Measurements from ENCODE around the gene PIBF1.

DNA sequence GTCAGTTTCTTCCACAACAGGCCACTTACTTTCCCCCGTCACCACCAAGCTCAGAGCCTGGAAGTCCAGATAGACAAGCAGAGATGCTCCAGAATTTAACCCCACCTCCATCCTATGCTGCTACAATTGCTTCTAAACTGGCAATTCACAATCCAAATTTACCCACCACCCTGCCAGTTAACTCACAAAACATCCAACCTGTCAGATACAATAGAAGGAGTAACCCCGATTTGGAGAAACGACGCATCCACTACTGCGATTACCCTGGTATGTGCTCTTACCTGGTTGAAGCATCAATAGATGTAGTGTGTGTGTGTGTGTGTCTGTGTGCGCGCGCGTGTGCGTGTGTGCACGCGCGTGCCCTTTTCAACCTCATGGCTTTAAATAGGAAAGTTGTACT is 280.5 kb downstream of the PIBF1 start:
- TF ChIP-seq, protein P1, sequence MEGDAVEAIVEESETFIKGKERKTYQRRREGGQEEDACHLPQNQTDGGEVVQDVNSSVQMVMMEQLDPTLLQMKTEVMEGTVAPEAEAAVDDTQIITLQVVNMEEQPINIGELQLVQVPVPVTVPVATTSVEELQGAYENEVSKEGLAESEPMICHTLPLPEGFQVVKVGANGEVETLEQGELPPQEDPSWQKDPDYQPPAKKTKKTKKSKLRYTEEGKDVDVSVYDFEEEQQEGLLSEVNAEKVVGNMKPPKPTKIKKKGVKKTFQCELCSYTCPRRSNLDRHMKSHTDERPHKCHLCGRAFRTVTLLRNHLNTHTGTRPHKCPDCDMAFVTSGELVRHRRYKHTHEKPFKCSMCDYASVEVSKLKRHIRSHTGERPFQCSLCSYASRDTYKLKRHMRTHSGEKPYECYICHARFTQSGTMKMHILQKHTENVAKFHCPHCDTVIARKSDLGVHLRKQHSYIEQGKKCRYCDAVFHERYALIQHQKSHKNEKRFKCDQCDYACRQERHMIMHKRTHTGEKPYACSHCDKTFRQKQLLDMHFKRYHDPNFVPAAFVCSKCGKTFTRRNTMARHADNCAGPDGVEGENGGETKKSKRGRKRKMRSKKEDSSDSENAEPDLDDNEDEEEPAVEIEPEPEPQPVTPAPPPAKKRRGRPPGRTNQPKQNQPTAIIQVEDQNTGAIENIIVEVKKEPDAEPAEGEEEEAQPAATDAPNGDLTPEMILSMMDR (IDR thresholded peaks at IDR 0.05), result no peak
- no peak for TF ChIP-seq POLR2A (IDR thresholded peaks at IDR 0.05)

Measured in lower leg skin (tissue), 3 donors.